NT2/D1 (cell line): ENCODE results near the gene RTEL1.

Source experiments
- SUZ12 ChIP-seq: IDR thresholded peaks from 2 replicates; pipeline ENCODE4 v1.6.1; 2011; ENCODE audit not compliant: insufficient read length, insufficient read depth; ENCODE audit errors: extremely low read depth
- YY1 ChIP-seq: IDR thresholded peaks from 2 replicates; pipeline ENCODE4 v1.6.1; 2011; ENCODE audit not compliant: insufficient read length, insufficient read depth
- ZNF274 ChIP-seq: IDR thresholded peaks from 2 replicates; pipeline ENCODE4 v1.6.1; 2011; ENCODE audit warnings: mild to moderate bottlenecking, low read depth, low read length

DNA sequence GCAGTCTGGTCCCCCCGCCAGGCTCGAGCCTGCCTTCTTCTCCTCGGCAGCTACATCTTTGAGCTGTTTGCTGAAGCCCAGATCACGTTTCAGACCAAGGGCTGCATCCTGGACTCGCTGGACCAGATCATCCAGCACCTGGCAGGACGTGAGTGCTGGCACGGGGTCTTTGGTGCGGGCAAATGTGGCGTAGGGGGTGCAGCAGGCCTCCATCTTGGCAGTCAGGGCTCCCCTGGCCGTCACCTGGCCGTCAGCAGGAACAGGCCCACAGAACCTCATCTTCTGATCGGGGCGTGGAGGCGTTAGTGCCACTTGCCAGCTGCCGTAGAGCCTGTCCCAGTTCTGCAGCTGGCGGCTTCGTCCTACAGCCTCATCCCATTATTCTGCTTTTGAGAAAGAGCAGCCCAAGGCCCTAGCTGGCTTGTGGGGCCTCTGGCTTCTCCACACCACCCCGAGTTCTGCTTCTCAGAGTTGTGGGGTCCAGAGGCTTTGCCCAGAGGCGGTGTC, 21.7 kb downstream of the RTEL1 start:
- no peak for TF ChIP-seq ZNF274
- no peak for TF ChIP-seq YY1
- no peak for TF ChIP-seq SUZ12
